HG02642 (cell line): Measurements from ENCODE around the gene LIF.
"Not testable (repeated sequence)": the region's sequence is repeated elsewhere in the genome, so short reads cannot be mapped to it uniquely, and the experiment has no call there.

Experiments
- ATAC-seq: cut with Tn5 transposase; IDR thresholded peaks from one replicate; pipeline ENCODE4 v1.9.1; 2021; ENCODE audit warnings: mild to moderate bottlenecking; ENCODE audit not compliant: unreplicated experiment, poor library complexity

LIF gene

DNA sequence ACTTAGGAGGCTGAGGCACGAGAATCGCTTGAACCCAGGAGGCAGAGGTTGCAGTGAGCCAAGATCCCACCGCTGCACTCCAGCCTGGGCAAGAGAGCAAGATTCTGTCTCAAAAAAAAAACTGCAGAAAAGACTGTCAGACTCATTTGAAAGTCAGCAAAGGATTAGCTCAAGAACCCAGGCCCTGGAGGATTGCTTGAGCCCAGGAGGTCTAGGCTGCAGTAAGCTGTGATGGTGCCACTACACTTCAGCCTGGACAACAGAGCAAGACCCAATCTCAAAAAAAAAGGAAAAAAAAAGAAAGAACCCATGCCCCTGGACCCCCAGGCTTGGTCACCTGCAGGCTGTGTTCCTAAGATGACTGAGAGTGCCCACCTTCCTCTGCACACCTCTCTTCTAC lies 16.2 kb downstream of the LIF start:
- ATAC-seq: no peak

DNA sequence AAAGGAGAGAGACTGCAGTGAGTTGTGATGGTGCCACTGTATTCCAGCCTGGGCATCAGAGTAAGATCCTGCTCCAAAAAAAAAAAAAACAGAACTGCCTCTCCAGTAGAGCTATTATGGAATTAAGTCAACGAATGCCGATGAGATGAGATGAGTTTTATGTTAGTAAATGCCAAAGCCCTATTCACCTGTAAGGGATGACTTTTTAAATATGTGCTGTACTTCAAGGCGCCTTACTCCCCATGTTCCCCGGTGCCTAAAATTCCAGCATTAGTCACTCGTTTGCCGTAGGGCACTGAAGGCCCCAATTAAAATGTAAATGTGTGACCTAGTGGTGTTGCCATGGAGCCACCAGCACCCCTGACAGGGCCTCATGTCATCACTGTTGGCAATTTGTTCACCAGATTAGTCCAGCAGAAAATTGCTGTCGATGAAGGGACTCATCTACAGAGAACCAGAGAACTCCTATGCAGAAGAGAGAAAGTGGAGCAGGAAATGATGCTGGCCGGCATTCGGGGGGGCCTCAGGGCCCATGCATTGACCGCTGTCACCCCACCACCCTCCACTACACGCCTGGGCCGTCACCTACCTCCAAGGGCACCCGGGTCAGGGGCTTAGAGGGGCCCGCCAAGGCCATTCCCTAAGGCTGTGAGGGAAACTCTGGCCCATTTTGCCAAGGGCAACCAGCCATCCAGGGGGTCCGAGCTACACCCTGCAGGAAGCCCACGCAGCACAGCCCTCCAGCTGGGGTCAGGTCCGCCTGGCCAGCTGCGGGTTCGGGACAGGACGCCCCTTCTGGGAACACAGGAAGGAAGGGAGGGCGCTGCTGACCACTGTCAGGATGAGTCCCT lies 17.8 kb downstream of the LIF start:
- ATAC-seq: no peak

DNA sequence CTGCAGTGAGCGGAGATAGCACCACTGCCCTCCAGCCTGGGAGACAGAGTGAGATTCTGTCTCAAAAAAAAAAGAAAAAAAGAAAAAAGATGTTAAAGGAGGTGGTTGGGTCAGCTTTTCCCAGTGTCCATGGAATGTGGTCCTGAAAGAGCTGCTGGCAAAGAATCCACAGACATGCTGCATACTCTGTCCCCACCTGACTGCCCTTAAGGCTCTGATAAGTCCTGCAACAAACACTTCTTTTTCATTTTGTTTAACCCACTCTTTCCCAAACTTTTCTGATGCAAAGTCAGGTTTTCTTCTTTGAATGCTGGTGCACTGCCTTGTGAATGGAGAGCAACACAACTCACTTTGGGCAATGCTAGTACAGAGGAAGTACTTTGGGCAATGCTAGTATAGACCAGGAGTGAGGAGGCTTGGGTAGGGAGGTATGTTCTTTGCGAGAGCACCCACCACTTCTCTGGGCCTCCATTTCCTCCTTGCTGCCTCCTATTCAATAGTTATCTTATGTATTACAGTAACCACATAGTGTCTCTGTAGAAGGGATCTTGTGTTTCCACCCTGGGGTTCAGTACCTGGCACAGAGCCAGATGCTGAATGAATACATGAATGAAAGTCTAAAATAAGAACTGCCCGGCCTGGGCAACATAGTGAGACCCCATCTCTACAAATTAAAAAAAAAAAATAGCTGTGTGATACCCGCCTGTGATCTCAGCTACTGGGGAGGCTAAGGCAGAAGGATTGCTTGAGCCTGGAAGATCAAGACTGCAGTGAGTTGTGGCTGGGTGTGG lies 18.9 kb downstream of the LIF start:
- no peak for ATAC-seq

DNA sequence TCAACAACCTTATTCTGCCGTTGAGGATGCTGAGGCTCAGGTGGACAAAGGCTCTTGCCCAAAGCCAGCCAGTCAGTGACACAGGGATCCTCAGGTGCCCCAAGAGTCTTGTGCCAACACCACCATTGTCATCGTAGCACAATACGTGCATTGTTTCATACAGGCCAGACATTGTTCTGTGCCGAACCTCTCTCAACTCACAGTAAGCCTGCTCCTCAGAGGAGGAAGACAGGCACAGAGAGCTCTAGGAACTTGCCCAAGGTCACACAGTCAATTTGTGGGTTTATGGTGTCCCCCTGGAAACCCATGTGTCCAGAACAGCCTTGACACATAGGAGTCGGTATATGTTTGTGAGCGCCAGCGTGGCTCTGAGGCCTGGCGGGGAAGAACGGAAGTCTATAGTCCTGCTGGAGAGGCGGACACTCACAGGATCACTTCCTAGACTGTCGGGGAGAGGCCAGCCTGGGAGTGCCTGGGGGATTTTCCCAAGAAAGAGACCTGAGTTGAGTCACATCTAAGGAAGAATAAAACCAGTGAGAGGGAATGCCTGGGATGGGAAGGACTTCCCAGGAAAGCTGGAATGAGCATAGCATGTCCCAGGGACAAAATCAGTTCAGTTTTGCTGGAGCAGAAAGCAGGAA lies 20.2 kb downstream of the LIF start:
- no peak for ATAC-seq

- no peak for ATAC-seq
Observed at GRCh38 chr22:30225220-30225927, 21.2 kb downstream of the LIF start.

GRCh38 chr22:30224161-30224857 lies 22.2 kb downstream of the LIF start:
- ATAC-seq: no peak

GRCh38 chr22:30223303-30223702 lies 23.3 kb downstream of the LIF start:
- no peak for ATAC-seq

GRCh38 chr22:30222321-30222720 lies 24.2 kb downstream of the LIF start:
- no peak for ATAC-seq

- no peak for ATAC-seq
Observed at GRCh38 chr22:30221121-30221992, 25.2 kb downstream of the LIF start.

GRCh38 chr22:30220338-30221012 lies 26.1 kb downstream of the LIF start:
- ATAC-seq: no peak

- no peak for ATAC-seq
Observed at GRCh38 chr22:30219668-30220278, 26.8 kb downstream of the LIF start.

DNA sequence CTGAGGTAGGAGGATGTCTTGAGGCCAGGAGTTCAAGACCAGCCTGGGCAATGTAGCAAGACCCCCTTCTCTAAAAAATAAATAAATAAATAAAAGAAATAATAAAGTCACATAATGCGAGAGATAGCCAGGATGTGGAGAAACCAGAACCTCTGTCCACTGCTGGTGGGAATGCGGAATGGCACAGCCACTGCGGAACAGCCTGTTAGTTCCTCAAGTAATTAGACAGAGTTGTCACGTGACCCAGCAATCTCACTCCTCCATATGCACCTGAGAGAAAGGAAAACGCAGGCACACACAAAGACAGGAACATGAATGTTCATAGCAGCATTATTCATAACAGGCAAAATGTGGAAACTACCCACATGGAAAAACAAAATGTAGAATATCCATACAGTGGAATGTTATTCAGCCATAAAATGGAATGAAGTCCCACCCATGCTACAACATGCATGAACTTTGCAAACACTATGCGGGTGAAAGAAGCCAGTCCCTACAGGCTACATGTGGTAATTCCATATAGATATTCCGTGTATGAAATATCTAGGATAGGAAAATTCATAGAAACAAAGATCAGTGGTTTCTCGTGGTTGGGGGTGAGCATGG lies 27.4 kb downstream of the LIF start:
- no peak for ATAC-seq

DNA sequence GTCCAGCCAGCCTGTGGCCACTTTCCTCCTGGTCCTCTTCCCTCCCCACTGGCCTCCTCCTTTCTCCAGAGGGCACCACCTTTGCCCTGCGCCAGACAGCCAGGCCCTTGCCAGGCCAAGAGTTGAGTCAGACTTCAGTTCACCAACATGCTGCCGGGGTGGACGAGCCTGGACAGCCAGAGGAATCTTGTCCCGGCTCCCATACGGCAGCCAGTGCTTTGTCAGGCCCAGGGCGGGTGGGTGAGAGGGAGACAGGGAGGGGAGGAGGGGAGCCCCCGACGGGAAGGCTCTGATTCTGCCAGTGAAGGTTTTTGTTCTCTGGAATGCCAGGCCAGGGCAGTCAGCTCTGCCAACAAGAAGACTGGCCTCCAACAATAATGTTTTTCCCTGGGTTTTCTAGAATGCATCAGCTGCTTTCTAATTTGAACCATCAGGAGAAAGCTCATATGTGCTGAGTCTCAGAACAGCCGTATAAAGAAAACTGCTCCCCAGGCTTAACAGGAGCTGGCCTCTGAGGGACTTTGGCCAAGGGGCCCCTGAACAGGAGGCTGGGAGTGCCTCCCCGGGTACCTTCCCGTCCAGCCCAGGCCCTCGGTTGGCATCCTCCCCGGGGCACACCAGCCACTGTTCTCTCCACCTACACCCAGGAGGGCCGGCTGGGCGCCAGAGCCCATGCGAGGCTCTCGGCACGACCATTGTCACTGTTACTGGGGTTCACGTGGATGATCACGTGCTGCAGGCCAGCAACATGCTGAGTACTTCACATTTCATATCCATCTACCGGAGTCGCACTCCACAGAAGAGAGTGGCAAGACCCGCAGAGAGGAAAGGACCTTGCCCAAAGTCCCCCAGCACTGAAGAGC lies 28.6 kb downstream of the LIF start:
- no peak for ATAC-seq

DNA sequence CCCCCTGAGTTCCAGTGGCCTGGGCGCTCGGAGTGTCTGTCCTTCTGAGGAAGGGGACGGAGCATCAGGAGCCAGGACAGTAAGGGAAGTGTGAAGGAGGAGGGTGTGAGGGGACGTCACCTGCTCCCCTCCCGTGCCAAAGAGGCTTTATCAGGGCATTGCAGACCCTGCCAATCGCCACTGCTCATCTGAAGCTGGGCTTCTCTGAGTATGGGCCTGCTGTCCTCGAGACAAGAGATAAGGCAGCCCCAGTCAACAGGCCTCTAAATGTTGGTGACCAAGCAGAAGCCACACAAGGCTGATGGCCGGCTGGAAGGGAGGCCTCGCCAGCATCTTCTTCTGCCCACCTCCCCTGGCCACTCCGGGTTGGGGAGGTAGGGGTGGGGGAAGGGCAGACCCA lies 29.8 kb downstream of the LIF start:
- ATAC-seq: no peak

GRCh38 chr22:30216272-30216671 lies 30.3 kb downstream of the LIF start:
- not testable (repeated sequence) for ATAC-seq

- no peak for ATAC-seq
Observed at GRCh38 chr22:30214703-30215407, 31.7 kb downstream of the LIF start.
